Cardiac muscle cell (in vitro differentiated cells and primary cell): Measurements from ENCODE around the gene SPINK9. TPM values are rescaled to one million over a fixed set of nuclear protein-coding genes. Genes with fewer than 3 reads are reported as not detected.

ENCODE experiments used
- DNase-seq, 2 donors: peaks; one replicate each; pipeline versions ENCODE4 v3.0.0 to v3.0.0-alpha.2; 2010 to 2017; ENCODE audit warnings: low read depth in 1 of 2, low spot score in 1 of 2
- H3K27ac ChIP-seq: fragments of 200-600 bp; sonication (generic); 2 replicates; pipeline ENCODE4 v1.5.1; 2016
- H3K27me3 ChIP-seq: fragments of 200-600 bp; sonication (generic); 2 replicates; pipeline ENCODE4 v1.6.0; 2016; ENCODE audit warnings: control low read depth
- H3K36me3 ChIP-seq: fragments of 200-600 bp; sonication (generic); 2 replicates; pipeline ENCODE4 v1.5.1; 2016; ENCODE audit warnings: control low read depth
- H3K4me1 ChIP-seq: fragments of 200-600 bp; sonication (generic); 2 replicates; pipeline ENCODE4 v1.8.1; 2017; ENCODE audit warnings: low read depth, mild to moderate bottlenecking, mixed run types
- H3K4me3 ChIP-seq: fragments of 200-600 bp; sonication (generic); 2 replicates; pipeline ENCODE4 v1.5.1; 2016; ENCODE audit warnings: mild to moderate bottlenecking
- H3K9me3 ChIP-seq: fragments of 200-600 bp; sonication (generic); 2 replicates; pipeline ENCODE4 v1.5.1; 2017; ENCODE audit warnings: low read depth, mild to moderate bottlenecking, control low read depth
- polyA plus RNA-seq: library from polyadenylated mRNA; unstranded; fragments of >200 nt; fragmentation: Nextera tagmentation; extraction: Ambion mirVana; gene quantifications from 2 replicates; pipeline ENCODE4 v1.2.1, GENCODE V29; 2016
- total RNA-seq: library from RNA; depleted of rRNA; stranded (reverse); fragments of >200 nt; gene quantifications from 2 replicates; pipeline ENCODE4 v1.2.3, GENCODE V29; 2016
- TF ChIP-seq, protein P1 (sequence below): IDR thresholded peaks from 2 replicates; pipeline ENCODE4 v1.5.1; 2012; ENCODE audit warnings: low read depth, mild to moderate bottlenecking, low read length

The SPINK9 gene
- total and polyA plus RNA-seq, 2 experiments from 2014 or later: not detected

DNA sequence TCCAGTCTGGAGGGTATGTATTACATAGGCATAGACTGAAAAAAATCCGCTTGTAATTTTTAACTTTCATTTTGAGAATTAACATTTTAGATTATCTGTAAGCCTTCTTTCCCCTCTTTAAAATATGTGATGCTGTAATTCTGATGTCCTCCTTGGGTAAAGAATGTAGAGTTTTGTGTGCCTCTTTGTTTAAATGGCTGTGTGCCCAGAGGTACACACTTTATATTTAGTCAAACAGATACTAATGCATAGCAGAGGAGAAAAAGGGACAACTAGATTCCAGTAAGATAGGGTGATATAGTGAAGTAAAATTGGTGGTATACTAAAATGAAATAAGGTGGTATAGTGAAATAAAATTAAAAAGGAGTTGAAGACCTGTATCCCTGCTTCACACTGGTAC lies 49.7 kb downstream of the SPINK9 start:
- no peaks in the 10 kb centered on the region for H3K36me3 ChIP-seq
- H3K4me1 ChIP-seq: peaks cover 13% of the 10 kb centered on the region
- H3K9me3 ChIP-seq: no peaks in the 10 kb centered on the region
- no peak for DNase-seq
- peak overlapping the region; percentile 95 for H3K4me3 ChIP-seq
- no peak overlapping the region for H3K27ac ChIP-seq
- no peaks in the 10 kb centered on the region for H3K27me3 ChIP-seq
- TF ChIP-seq, protein P1, sequence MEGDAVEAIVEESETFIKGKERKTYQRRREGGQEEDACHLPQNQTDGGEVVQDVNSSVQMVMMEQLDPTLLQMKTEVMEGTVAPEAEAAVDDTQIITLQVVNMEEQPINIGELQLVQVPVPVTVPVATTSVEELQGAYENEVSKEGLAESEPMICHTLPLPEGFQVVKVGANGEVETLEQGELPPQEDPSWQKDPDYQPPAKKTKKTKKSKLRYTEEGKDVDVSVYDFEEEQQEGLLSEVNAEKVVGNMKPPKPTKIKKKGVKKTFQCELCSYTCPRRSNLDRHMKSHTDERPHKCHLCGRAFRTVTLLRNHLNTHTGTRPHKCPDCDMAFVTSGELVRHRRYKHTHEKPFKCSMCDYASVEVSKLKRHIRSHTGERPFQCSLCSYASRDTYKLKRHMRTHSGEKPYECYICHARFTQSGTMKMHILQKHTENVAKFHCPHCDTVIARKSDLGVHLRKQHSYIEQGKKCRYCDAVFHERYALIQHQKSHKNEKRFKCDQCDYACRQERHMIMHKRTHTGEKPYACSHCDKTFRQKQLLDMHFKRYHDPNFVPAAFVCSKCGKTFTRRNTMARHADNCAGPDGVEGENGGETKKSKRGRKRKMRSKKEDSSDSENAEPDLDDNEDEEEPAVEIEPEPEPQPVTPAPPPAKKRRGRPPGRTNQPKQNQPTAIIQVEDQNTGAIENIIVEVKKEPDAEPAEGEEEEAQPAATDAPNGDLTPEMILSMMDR: no peak

GRCh38 chr5:148386041-148386440 lies 50.7 kb downstream of the SPINK9 start:
- TF ChIP-seq, protein P1: no peak
- Histone ChIP-seq H3K36me3 (no peaks in the 10 kb centered on the region), H3K9me3 (no peaks in the 10 kb centered on the region), H3K4me3 (no peak overlapping the region), H3K27ac (no peak overlapping the region), H3K4me1 (peaks cover 13% of the 10 kb centered on the region), H3K27me3 (no peaks in the 10 kb centered on the region)
- no peak for DNase-seq

GRCh38 chr5:148387325-148387724 lies 52.0 kb downstream of the SPINK9 start:
- H3K9me3 ChIP-seq: no peaks in the 10 kb centered on the region

DNA sequence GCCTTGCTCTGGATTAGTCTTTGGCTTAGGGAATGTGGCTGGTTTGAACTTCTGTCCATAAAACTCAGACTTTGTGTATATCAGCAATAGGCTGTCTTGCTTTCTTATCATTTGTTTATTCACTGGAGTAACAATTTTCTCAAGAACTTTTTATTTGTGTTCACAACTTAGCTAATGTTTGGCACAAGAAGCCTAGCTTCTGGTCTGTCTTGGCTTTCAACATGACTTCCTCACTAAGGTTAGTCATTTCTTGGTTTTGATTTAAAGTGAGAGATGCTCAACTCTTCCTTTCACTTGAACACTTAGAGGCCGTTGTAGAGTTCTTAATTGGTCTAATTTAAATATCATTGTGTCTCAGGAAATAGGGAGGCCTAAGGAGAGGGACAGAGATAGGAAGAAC lies 53.3 kb downstream of the SPINK9 start:
- H3K4me1 ChIP-seq: peaks cover 10% of the 10 kb centered on the region
- DNase-seq: no peak
- no peaks in the 10 kb centered on the region for H3K9me3 ChIP-seq
- TF ChIP-seq, protein P1: no peak
- no peak overlapping the region for H3K4me3 ChIP-seq
- H3K36me3 ChIP-seq: no peaks in the 10 kb centered on the region
- H3K27ac ChIP-seq: no peak overlapping the region
- H3K27me3 ChIP-seq: no peaks in the 10 kb centered on the region

More at GRCh38 chr5:148387325-148387724, 52.0 kb downstream of the SPINK9 start:
- TF ChIP-seq, protein P1: no peak
- DNase-seq: peak in 1 of 2 donors; percentile 35
- Histone ChIP-seq H3K27ac (no peak overlapping the region), H3K4me3 (no peak overlapping the region), H3K27me3 (no peaks in the 10 kb centered on the region), H3K4me1 (peaks cover 16% of the 10 kb centered on the region), H3K36me3 (no peaks in the 10 kb centered on the region)

Other genes starting within 250 kb of the SPINK9 start
- gene SPINK14, start 167.0 kb upstream of the SPINK9 start, total RNA-seq: not detected in 2 replicates
- gene SPINK14, start 167.0 kb upstream of the SPINK9 start, polyA plus RNA-seq: not detected in 2 replicates
- not detected in 2 replicates for gene SPINK6, start 132.5 kb upstream of the SPINK9 start, total RNA-seq
- gene SPINK6, start 132.5 kb upstream of the SPINK9 start, polyA plus RNA-seq: not detected in 2 replicates
- gene MARCOL, start 97.0 kb upstream of the SPINK9 start, total RNA-seq: not detected in 2 replicates
- gene MARCOL, start 97.0 kb upstream of the SPINK9 start, polyA plus RNA-seq: 0.29 TPM in 1 of 2 replicates, not detected in the other
- not detected in 2 replicates for gene SPINK13, start 66.8 kb upstream of the SPINK9 start, total RNA-seq
- gene SPINK13, start 66.8 kb upstream of the SPINK9 start, polyA plus RNA-seq: 0.59 TPM in 1 of 2 replicates, not detected in the other
- gene SPINK7, start 23.1 kb upstream of the SPINK9 start, total RNA-seq: not detected in 2 replicates
- gene SPINK7, start 23.1 kb upstream of the SPINK9 start, polyA plus RNA-seq: not detected in 2 replicates
- gene FBXO38, start 48.4 kb downstream of the SPINK9 start, total RNA-seq: 28.1 and 42.9 TPM in 2 replicates
- 24.2 and 37.3 TPM in 2 replicates for gene FBXO38, start 48.4 kb downstream of the SPINK9 start, polyA plus RNA-seq